ENCODE data around the gene MBD5.

Gene MBD5

GRCh38 chr2:148554459-148555247 lies 533.8 kb downstream of the MBD5 start:
- no peak for DNase-seq

- DNase-seq = no peak
These were observed 534.9 kb downstream of the MBD5 start for GRCh38 chr2:148555622-148556294.

GRCh38 chr2:148557844-148558436 lies 537.0 kb downstream of the MBD5 start:
- DNase-seq = no peak

GRCh38 chr2:148560496-148560895 lies 539.6 kb downstream of the MBD5 start:
- no peak for DNase-seq

GRCh38 chr2:148561389-148561788 lies 540.5 kb downstream of the MBD5 start:
- no peak for DNase-seq

- DNase-seq = no peak
These were observed 544.5 kb downstream of the MBD5 start for GRCh38 chr2:148565272-148565894.
